SU-DHL-6 (cell line): Measurements from ENCODE around the gene SMARCA5.

ENCODE experiments used
- H2AFZ ChIP-seq: fragments of 200-600 bp; sonication (generic); 2 replicates; pipeline ENCODE4 v1.6.1; 2014; ENCODE audit warnings: low read depth, mild to moderate bottlenecking, moderate library complexity, mixed read lengths, antibody characterized with exemption, low read length; ENCODE audit not compliant: severe bottlenecking
- H3F3A ChIP-seq: fragments of 200-600 bp; shearing (Covaris generic); 2 replicates; pipeline ENCODE4 v1.6.0; 2016; ENCODE audit warnings: antibody characterized with exemption, mild to moderate bottlenecking; ENCODE audit not compliant: insufficient read depth
- H3K27ac ChIP-seq: fragments of 200-600 bp; sonication (generic); 2 replicates; pipeline ENCODE4 v1.5.1; 2016; ENCODE audit warnings: low read depth, mild to moderate bottlenecking, low read length, moderate library complexity, mixed read lengths
- H3K27me3 ChIP-seq: fragments of 200-600 bp; sonication (generic), shearing (Covaris generic); 2 replicates; pipeline ENCODE4 v1.6.0; 2014; ENCODE audit warnings: mild to moderate bottlenecking, low read length
- H3K36me3 ChIP-seq: fragments of 200-600 bp; sonication (generic); 2 replicates; pipeline ENCODE4 v1.6.1; 2014; ENCODE audit warnings: mild to moderate bottlenecking, low read length, mixed read lengths
- H3K4me2 ChIP-seq: fragments of 300-600, 200-600 bp; shearing (Covaris generic), sonication (generic); 2 replicates; pipeline ENCODE4 v1.6.0; 2014; ENCODE audit warnings: low read length, low read depth, mild to moderate bottlenecking; ENCODE audit not compliant: poor library complexity, severe bottlenecking
- H3K4me3 ChIP-seq: fragments of 200-600 bp; sonication (generic); 2 replicates; pipeline ENCODE4 v1.5.1; 2014; ENCODE audit warnings: antibody characterized with exemption, low read length, mild to moderate bottlenecking, mixed read lengths; ENCODE audit not compliant: insufficient read depth, poor library complexity, severe bottlenecking
- H3K79me2 ChIP-seq: fragments of 200-600 bp; sonication (generic); 2 replicates; pipeline ENCODE4 v1.6.1; 2014; ENCODE audit warnings: mild to moderate bottlenecking, low read length, moderate library complexity; ENCODE audit not compliant: insufficient read depth
- H3K9ac ChIP-seq: fragments of 200-600 bp; sonication (generic); 2 replicates; pipeline ENCODE4 v1.7.0; 2014; ENCODE audit warnings: mild to moderate bottlenecking, low read length
- H3K9me2 ChIP-seq: fragments of 200-600 bp; sonication (generic); replicated peaks from 2 replicates; pipeline ENCODE4 v1.6.1; 2014; ENCODE audit warnings: low read length; ENCODE audit not compliant: insufficient read depth
- H3K9me3 ChIP-seq: fragments of 200-600 bp; sonication (generic); 2 replicates; pipeline ENCODE4 v1.6.1; 2014; ENCODE audit warnings: low read length, mixed read lengths; ENCODE audit not compliant: insufficient read depth
- H4K20me1 ChIP-seq: fragments of 200-600 bp; sonication (generic); 2 replicates; pipeline ENCODE4 v1.6.1; 2014; ENCODE audit warnings: low read depth, mild to moderate bottlenecking, antibody characterized with exemption, low read length, moderate library complexity, mixed read lengths
- CTCF ChIP-seq: fragments of 200-600 bp; sonication (generic); IDR thresholded peaks from one replicate; pipeline ENCODE4 v1.5.1; 2017; ENCODE audit warnings: antibody characterized with exemption, mild to moderate bottlenecking, low read length, moderate library complexity; ENCODE audit not compliant: insufficient read depth, poor library complexity, severe bottlenecking
- EZH2phosphoT487 ChIP-seq: fragments of 200-600 bp; sonication (generic), shearing (Covaris generic); conservative IDR thresholded peaks from 2 replicates; pipeline ENCODE4 v1.6.1; 2018; ENCODE audit warnings: mild to moderate bottlenecking, antibody characterized with exemption, low read length, moderate library complexity, mixed read lengths

SMARCA5 gene

DNA sequence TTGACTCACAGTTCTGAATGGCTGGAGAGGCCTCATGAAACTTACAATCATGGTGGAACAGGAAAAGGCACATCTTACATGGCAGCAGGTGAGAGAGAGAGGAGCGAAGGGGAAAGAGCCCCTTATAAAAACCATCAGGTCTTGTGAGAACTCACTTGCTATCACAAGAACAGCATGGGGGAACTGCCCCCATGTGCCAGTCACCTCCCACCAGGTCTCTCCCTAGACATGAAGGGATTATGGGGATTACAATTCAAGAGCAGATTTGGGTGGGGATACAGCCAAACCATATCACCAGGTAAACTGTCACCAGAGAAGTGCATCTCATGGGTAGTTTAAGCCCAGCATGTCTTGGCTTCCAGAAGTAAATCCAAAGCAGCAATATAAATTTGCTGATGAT is 7.5 kb upstream of the SMARCA5 start:
- Histone ChIP-seq H3K36me3 (no peaks in the 10 kb centered on the region), H3K9me2 (no peaks in the 10 kb centered on the region), H3K27ac (no peak overlapping the region), H3K9me3 (no peaks in the 10 kb centered on the region), H3K4me3 (no peak overlapping the region), H3K27me3 (no peaks in the 10 kb centered on the region), H2AFZ (no peak overlapping the region), H3K9ac (no peak overlapping the region), H3K79me2 (no peaks in the 10 kb centered on the region), H4K20me1 (no peaks in the 10 kb centered on the region), H3K4me2 (no peak overlapping the region), H3F3A (no peaks in the 10 kb centered on the region)
- TF ChIP-seq EZH2phosphoT487, result no peak
- TF ChIP-seq CTCF, result no peak

DNA sequence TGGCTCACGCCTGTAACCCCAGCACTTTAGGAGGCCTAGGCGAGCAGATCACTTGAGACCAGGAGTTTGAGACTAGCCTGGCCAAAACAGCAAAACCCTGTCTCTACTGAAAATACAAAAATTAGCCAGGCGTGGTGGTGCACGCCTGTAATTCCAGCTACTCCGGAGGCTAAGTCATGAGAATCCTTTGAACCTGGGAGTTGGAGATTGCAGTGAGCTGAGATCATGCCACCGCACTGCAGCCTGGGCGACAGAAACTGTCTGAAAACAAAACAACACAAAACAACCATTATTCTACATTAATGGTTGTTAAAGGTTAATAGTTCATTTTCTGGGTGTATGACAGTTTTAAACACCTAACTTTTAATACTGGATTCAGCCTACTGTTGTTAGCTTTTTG is 1.6 kb upstream of the SMARCA5 start:
- TF ChIP-seq CTCF, result no peak
- no peak for TF ChIP-seq EZH2phosphoT487
- Histone ChIP-seq H3F3A (no peaks in the 10 kb centered on the region), H3K27me3 (no peaks in the 10 kb centered on the region), H3K4me3 (no peak overlapping the region), H4K20me1 (peaks cover 8% of the 10 kb centered on the region; the same call in 1 of the 2 replicates), H3K9me3 (no peaks in the 10 kb centered on the region), H2AFZ (peak overlapping the region; percentile 93), H3K27ac (no peak overlapping the region), H3K9ac (no peak overlapping the region), H3K4me2 (no peak overlapping the region), H3K9me2 (no peaks in the 10 kb centered on the region), H3K36me3 (no peaks in the 10 kb centered on the region), H3K79me2 (peaks cover 33% of the 10 kb centered on the region)

DNA sequence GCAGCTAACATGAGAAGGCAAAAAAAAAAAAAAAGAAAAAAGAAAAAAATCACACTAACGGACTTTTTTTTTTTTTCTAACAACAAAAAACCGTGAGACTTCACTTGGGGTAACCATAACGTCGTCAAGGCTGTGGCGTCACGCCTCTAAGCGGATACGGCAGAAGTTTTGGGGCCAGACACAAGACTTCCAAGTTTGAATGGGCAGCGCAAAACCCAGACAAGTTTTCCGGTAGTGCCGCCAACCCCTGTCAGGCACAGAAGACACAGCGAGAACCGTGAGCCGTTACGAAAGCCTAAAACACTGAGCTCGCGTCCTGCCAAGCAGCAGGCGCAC is 556 bp upstream of the SMARCA5 start:
- H3K36me3 ChIP-seq, result no peaks in the 10 kb centered on the region
- peak overlapping the region; percentile 52 for H3K4me2 ChIP-seq
- H3K9me3 ChIP-seq, result no peaks in the 10 kb centered on the region
- TF ChIP-seq CTCF, result no peak
- TF ChIP-seq EZH2phosphoT487, result no peak
- peak overlapping the region; percentile 93 for H2AFZ ChIP-seq
- peak overlapping the region; percentile 78 for H3K9ac ChIP-seq
- H3K4me3 ChIP-seq, result peak overlapping the region; percentile 86
- H3K9me2 ChIP-seq, result no peaks in the 10 kb centered on the region
- H3K27ac ChIP-seq, result peak overlapping the region; percentile 70
- H3F3A ChIP-seq, result no peaks in the 10 kb centered on the region
- H3K79me2 ChIP-seq, result peaks cover 44% of the 10 kb centered on the region
- peaks cover 8% of the 10 kb centered on the region; the same call in 1 of the 2 replicates for H4K20me1 ChIP-seq
- no peaks in the 10 kb centered on the region for H3K27me3 ChIP-seq
